ENCODE data around the gene PCDHGB5.
"Not testable (repeated sequence)": the region's sequence is repeated elsewhere in the genome, so short reads cannot be mapped to it uniquely, and the experiment has no call there.

PCDHGB5 gene

DNA sequence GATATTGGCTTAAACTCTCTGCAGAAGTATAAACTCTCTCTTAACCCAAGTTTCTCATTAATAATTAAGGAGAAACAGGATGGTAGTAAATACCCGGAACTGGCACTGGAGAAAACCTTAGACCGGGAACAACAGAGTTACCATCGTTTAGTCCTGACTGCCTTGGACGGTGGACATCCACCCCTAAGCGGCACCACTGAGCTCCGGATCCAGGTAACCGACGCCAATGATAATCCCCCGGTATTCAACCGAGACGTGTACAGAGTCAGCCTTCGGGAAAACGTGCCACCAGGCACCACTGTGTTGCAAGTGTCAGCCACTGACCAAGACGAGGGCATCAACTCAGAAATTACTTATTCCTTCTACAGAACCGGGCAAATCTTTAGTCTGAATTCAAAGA lies 861 bp downstream of the PCDHGB5 start:
- no peak for DNase-seq (ENCODE audit: low read depth)
- TF ChIP-seq, protein P1, sequence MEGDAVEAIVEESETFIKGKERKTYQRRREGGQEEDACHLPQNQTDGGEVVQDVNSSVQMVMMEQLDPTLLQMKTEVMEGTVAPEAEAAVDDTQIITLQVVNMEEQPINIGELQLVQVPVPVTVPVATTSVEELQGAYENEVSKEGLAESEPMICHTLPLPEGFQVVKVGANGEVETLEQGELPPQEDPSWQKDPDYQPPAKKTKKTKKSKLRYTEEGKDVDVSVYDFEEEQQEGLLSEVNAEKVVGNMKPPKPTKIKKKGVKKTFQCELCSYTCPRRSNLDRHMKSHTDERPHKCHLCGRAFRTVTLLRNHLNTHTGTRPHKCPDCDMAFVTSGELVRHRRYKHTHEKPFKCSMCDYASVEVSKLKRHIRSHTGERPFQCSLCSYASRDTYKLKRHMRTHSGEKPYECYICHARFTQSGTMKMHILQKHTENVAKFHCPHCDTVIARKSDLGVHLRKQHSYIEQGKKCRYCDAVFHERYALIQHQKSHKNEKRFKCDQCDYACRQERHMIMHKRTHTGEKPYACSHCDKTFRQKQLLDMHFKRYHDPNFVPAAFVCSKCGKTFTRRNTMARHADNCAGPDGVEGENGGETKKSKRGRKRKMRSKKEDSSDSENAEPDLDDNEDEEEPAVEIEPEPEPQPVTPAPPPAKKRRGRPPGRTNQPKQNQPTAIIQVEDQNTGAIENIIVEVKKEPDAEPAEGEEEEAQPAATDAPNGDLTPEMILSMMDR (IDR thresholded peaks at IDR 0.05; ENCODE audit: low read depth, low read length), result no peak
- no peak for TF ChIP-seq POLR2A (IDR thresholded peaks at IDR 0.05; ENCODE audit: extremely low read depth, insufficient read length)
- no peak for TF ChIP-seq MYC (IDR thresholded peaks at IDR 0.05; ENCODE audit: low read depth, low read length)
- no peak overlapping the region for H3K4me3 ChIP-seq (ENCODE audit: low read depth, low read length)

DNA sequence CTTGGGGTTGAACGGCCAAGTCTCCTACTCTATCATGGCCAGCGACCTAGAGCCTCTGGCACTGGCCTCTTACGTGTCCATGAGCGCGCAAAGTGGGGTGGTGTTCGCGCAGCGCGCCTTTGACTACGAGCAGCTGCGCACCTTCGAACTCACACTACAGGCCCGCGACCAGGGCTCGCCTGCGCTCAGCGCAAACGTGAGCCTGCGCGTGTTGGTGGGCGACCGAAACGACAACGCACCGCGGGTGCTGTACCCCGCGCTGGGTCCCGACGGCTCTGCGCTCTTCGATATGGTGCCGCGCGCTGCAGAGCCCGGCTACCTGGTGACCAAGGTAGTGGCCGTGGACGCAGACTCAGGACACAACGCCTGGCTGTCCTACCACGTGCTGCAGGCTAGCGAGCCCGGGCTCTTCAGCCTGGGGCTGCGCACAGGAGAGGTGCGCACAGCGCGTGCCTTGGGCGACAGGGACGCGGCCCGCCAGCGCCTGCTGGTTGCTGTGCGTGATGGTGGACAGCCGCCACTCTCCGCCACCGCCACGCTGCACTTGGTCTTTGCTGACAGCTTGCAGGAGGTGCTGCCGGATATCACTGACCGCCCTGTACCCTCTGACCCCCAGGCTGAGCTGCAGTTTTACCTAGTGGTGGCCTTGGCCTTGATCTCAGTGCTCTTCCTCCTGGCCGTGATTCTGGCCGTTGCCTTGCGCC lies 2.0 kb downstream of the PCDHGB5 start:
- DNase-seq (ENCODE audit: low read depth), result no peak
- TF ChIP-seq POLR2A (IDR thresholded peaks at IDR 0.05; ENCODE audit: extremely low read depth, insufficient read length) (no peak), MYC (IDR thresholded peaks at IDR 0.05; ENCODE audit: low read depth, low read length) (no peak)
- TF ChIP-seq, protein P1 (IDR thresholded peaks at IDR 0.05; ENCODE audit: low read depth, low read length), result no peak
- TF ChIP-seq, protein P2, sequence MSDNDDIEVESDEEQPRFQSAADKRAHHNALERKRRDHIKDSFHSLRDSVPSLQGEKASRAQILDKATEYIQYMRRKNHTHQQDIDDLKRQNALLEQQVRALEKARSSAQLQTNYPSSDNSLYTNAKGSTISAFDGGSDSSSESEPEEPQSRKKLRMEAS (IDR thresholded peaks at IDR 0.05; ENCODE audit: low read depth, low read length), result no peak
- no peak overlapping the region for H3K4me3 ChIP-seq (ENCODE audit: low read depth, low read length)

DNA sequence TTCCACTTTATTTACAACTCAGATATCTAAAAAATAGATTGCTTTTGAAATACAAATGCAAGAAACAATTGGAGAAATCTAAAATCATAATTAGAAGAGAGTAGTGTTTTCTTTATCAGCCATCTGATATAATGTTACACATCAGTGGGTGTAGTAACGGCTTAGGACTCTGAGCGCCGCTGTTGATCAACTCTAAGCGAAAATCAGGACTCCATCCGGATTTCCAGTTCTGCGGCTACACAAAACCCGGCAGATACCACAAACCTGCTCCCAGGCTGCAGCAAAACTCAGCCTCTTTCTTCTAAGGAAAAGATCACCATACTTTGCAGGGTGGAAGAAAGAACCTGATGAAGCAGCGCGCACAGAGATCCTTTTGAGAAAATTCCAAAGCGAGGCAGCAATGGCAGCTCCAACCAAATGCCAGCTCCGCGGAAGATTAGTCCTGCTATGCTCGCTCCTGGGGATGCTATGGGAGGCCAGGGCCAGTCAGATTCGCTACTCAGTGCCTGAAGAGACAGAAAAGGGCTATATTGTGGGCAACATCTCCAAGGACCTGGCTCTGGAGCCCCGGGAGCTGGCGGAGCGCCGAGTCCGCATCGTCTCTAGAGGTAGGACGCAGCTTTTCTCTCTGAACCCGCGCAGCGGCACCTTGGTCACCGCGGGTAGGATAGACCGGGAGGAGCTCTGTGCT lies 5.0 kb downstream of the PCDHGB5 start, which contains the start of gene PCDHGA9:
Gene PCDHGA9, plus strand, starts transcription at position 226 of the 691 bp plus-strand sequence. Its CDS starts 175 bp downstream, at position 401.
- no peak for DNase-seq (ENCODE audit: low read depth)
- TF ChIP-seq, protein P2 (IDR thresholded peaks at IDR 0.05; ENCODE audit: low read depth, low read length), result no peak
- TF ChIP-seq, protein P1 (IDR thresholded peaks at IDR 0.05; ENCODE audit: low read depth, low read length), result peak; percentile 11
- no peak within 1 kb of the TSS for H3K4me3 ChIP-seq (ENCODE audit: low read depth, low read length)

DNA sequence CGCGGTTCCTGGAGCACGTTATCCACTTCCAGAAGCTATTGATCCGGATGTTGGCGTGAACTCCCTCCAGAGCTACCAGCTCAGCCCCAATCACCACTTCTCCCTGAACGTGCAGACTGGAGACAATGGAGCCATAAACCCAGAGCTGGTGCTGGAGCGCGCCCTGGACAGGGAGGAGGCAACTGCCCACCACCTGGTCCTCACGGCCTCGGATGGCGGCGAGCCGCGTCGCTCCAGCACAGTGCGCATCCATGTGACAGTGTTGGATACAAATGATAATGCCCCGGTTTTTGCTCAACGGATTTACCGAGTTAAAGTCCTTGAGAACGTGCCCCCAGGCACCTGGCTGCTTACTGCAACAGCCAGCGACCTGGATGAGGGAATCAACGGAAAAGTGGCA lies 5.6 kb downstream of the PCDHGB5 start:
- TF ChIP-seq MYC (IDR thresholded peaks at IDR 0.05; ENCODE audit: low read depth, low read length), result no peak
- TF ChIP-seq, protein P1 (IDR thresholded peaks at IDR 0.05; ENCODE audit: low read depth, low read length), result no peak
- TF ChIP-seq, protein P2 (IDR thresholded peaks at IDR 0.05; ENCODE audit: low read depth, low read length), result no peak
- no peak for TF ChIP-seq POLR2A (IDR thresholded peaks at IDR 0.05; ENCODE audit: extremely low read depth, insufficient read length)
- H3K4me3 ChIP-seq (ENCODE audit: low read depth, low read length), result no peak overlapping the region
- no peak for DNase-seq (ENCODE audit: low read depth)

GRCh38 chr5:141407790-141408505 lies 10.2 kb downstream of the PCDHGB5 start, which contains the start of gene PCDHGB6:
PCDHGB6 (plus strand) TSS chr5:141408021; CDS start chr5:141408203, 182 bp downstream.
- DNase-seq (ENCODE audit: low read depth); H3K4me3 ChIP-seq (ENCODE audit: low read depth, low read length): not testable (repeated sequence)
- TF ChIP-seq, protein P1 (IDR thresholded peaks at IDR 0.05; ENCODE audit: low read depth, low read length), result peak; percentile 35

Measured in NB4 (cell line).